ENCODE results near the gene SPAG7. TPM values are rescaled to one million over a fixed set of nuclear protein-coding genes. Genes with fewer than 3 reads are reported as not detected.

Gene SPAG7, protein sequence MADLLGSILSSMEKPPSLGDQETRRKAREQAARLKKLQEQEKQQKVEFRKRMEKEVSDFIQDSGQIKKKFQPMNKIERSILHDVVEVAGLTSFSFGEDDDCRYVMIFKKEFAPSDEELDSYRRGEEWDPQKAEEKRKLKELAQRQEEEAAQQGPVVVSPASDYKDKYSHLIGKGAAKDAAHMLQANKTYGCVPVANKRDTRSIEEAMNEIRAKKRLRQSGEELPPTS
- total RNA-seq, result 60.0 and 63.9 TPM in 2 replicates

DNA sequence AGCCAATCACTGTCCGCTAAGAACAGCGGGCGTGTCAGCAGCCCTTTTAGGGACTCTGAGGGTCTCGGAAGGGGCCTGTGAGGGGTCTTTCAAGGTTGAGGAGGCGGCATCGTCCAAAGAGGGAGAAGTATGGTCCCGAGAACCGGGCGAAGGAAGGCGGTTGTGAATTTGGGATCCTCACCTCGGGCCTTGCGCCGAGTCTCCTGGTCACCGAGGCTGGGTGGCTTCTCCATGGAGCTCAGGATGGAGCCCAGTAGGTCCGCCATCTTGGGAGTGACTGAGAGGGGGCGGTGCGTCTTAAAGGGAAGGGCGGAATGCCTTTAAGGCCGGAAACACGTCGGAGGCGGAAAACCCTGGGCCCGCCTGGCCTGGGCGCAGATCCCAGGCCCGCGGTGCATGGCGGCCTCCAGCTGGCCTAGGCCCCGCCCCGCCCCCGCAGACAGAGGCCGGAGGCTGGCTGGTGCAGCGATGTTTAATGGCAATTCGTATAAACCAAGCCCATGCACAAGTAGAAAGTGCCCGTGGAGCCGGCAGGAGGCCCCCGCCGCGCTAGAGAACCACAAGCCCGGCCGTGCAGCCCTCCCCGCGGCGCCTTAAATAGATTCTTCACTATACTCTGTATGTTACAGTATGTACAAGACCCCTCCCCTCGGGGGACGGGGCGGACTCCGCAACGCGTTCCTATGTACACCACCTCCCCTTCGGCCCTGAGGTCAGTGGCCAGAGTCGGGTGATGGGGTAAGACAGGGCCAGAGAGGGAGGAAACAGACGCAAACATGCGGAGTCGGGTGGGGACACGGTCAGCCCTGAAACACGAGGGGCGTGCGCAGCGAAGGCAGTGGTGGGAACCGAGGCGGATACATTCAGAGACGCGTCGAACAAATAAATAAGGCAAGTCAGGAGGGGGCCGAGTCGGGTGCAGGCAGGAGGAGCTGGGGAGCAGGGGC, at the start of gene SPAG7:
TSS of gene SPAG7 (minus strand) at position 279 of the 947 bp plus-strand sequence. CDS start at position 266, 13 bp downstream.
- intact Hi-C loops (cut with micrococcal nuclease), result loop anchor here (1.0 kb wide), 11 partner anchors 19 to 825 kb away; partner anchors contain the start of genes ARRB2, CAMTA2, CYB5D2 and DERL2

DNA sequence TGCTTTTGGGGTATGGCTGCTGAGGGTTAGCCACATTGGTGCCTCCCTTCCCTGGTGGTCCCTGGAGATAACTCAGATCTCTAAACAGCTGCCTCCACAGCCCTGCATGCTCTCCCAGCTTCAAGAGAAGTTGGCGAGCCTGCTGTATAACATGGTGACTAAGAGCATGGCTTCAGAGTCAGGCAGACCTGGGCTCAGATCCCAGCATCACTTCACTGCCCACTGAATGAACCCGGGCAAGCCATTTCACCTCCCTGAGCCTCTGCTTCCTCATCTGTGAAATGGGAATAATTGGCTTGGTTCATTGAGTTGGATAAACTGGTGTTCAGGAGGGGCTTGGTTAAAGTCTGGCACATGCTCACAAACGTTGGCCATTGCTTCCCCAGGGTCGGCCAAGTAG, 46.7 kb upstream of the SPAG7 start:
- intact Hi-C loops (cut with micrococcal nuclease), result no loop called here

DNA sequence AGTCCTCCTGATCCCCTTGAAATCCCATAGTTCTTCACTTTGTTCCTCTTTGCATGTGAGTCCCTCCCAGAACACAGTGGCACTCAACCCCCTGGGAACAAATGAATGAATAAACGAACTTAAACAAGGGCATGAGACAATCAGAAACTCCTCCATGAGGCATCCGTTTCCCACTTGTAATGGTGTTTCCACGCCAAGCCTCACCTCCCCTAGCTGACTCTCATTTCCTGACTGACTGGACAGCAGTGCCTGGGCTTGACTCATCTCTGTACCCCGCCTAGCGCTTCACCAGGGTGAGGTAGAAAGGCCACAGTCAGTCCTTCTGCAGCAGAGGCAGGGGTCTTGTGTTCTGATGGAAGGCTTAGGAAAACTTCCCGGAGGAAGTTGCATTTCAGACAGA, 44.3 kb upstream of the SPAG7 start:
- intact Hi-C loops (cut with micrococcal nuclease), result no loop called here

DNA sequence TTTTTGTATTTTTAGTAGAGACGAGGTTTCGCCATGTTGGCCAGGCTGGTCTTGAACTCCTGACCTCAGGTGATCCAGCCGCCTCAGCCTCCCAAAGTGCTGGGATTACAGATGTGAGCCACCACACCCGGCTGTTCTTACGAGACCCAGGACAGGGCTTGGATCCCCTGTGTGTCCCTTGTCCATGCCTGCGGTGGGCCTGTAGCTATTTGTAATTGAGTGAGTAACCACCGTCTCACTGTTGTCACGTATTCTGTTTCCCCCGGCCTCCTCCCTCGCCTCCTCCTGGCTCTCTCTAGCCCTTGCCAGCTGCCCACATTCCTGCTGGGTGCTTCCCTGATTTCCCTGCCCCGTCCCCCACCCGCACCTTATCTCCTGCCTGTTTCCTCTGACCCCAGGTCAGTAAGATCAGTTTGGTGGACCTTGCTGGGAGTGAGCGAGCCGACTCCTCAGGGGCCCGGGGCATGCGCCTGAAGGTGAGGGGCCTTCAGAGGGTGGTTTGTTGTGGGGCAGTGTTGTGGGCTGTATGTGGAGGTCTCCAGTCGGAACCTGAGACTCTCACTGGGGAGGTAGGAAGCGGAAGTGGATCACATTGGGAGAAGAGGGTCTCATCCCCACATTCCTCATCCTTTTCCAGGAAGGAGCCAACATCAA, 35.7 kb upstream of the SPAG7 start:
- intact Hi-C loops (cut with micrococcal nuclease), result no loop called here

DNA sequence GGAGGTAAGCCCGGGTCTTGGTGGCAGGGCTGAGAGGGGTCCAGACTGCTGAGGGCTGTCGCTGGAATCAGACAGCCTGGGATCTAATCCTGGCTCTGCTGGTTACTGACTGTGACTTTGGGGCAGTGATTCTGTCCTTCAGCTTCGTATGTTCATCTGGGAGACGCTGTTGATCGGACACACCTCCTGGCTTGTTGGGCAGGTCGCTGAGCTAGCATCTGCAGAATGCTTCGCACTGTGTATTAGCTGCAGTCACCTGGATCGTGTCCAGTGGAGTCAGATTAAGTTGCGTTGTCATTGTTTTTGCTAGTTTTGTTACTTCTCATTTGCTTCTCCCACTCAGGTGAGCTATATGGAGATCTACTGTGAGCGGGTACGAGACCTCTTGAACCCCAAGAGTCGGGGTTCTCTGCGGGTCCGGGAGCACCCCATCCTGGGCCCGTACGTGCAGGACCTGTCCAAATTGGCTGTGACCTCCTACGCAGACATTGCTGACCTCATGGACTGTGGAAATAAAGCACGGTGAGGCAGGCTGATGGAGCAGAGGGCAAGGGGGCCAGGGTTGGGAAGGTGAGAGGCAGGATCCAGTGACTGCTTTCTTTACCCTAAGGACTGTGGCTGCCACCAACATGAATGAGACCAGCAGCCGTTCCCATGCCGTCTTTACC, 34.6 kb upstream of the SPAG7 start:
- intact Hi-C loops (cut with micrococcal nuclease), result no loop called here

DNA sequence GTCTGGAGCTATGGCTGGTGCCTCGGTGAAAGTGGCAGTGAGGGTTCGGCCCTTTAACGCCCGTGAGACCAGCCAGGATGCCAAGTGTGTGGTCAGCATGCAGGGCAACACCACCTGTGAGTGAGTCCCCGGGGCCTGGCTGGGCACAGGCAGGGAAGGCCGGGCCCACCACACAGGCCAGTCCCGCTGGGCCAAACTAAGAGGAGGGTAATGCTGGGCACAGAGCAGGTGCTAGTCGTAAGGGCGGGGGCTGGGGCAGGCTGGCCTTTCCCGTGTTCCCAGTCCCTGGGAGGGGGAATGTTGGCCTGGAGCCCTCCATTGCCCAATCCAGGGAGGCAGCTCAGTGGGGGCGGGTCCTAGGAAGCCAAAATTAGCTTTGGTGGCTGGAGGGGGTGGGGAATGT, 32.6 kb upstream of the SPAG7 start:
- intact Hi-C loops (cut with micrococcal nuclease), result no loop called here

DNA sequence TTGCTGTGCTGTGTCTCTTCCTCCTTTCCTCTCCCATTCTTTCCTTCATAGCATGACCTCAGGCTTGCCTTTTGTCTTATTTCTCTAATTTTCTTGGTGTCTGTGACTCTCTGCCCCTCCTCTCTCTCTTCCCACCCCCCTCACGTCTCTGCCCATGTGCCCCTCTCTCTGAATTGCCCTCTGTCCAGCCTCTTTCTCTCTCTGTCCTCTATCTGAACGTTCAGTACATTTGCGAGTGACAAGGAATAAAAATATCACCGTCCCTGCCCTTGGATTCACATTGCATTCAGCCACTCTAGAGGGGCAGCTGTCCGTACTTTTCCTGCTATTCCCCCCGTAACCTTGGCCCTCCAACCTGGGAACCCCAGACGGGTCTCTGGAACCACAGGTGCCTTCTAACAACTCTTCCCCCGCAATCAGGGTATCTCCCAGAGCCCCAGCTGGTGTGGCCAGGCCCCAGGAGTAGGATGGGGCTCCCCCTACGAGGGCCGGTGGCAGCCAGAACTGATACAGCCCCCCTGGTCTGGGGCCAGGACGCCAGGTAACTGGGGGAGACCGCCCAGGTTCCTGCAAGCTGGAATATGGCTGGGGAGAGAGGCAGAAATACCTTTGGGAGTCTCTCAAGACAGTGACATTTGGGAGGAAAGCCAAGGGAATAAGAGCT, 31.9 kb upstream of the SPAG7 start:
- intact Hi-C loops (cut with micrococcal nuclease), result loop anchor here (1.0 to 5.0 kb wide), 2 partner anchors 32 to 193 kb away; partner anchors contain the start of gene ZNF594

DNA sequence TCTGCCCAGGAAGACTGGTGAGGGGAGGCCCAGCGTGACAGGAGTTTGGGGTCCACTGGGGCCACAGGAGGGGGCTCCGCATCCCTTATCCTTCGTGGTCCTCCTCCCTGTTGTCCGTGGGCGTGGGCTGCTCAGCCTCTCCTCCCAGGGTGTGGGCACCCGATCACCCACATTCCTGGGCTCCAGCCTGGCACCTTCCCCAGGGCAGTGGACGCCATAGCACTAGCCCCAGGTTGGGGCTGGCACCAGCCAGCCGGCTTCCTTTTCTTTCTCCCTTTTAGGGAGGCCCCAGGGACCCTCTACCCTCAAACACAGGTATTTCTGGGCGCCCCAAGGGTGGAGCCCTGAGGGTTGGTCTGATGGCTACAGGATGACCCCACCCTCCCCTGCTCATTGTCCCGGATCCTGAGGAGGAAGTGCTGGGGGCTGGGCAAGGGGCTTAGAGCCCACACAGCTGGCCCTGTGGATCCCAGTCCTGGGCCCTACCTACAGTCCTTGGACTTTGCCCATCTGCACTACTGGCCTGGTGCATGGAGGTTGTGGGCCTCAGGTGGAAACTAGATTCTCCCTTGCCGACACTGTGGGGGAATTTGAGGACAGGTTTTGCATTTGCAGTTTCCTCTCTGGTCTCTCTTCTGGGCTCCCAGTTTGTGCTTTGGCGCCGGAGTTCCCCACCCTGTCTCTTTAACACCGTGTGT, 31.3 kb upstream of the SPAG7 start:
- intact Hi-C loops (cut with micrococcal nuclease), result loop anchor here (1.0 to 5.0 kb wide), 2 partner anchors 32 to 193 kb away; partner anchors contain the start of gene ZNF594

DNA sequence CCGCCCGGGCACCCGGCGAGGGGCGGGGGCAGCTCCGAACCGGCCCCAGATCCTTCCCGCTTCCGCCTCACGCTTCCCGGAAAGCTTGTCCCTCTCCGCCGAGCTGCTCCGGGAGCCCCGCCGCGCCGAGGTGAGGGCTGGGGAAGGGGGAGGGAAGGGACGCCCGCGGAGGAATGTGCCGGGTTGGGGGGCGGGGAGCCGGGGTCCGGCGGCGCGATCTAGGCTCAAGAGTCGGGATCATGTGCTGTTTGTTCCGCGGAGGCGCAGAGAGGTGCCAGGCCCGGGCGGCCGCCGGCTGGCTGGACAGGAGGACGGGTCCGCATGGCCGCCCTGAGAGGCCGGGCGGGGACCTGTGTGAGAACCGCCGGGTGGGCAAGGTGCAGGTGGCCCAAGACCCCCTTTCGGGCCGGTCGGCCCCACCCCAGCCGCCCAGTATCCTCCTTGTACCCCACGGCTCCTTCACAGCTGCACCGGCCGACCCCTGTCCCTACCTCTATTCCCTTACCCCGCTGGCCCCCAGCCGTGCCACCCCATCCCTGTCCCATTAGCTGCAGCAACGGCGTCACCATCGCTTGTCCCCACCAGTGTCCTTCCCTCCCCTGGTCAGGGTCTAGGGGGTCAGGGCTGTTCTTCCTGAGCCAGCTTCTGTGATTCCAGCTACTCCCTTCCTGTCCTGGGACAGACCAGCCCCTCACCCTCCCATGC, 30.6 kb upstream of the SPAG7 start:
- intact Hi-C loops (cut with micrococcal nuclease), result loop anchor here (5.0 kb wide), 1 partner anchor 194 kb away; the partner anchor contains the start of gene ZNF594

DNA sequence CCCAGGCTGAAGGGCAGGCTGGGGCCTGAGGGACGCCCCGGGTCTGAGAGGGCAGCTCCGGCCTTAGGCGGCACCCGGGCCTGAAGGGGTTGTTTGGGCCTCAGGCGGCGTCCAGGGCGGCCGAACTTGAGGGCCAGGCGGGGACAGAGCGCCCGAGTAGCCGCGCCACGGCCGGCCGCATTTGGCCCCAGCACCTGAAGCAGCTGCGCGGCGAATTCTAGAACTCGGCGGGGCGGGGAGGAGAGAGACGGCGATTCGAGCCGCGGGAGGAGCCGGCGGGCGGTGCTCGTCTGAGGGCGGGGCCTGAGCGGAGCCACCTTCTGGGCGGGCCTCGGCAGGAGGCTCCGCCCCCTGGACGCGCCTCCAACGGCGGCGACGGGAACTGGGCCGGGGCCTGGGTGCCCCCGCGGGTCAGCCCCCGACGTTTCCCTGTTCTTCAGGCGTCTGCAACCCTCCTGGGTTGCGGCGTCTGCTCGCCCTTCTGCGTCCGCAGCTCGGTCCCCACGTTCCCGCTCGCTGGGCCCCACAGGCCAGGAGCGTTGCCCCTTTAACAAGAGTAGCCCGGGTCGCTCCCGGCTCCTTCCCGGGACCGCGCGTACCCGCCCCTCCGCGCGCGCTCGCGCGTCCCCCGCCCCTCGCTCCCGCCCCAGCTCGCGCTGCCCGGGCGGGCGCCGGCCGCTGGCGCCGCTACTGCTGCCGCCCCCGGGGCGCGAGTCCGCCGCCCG, 29.8 kb upstream of the SPAG7 start, which contains the start of the genes INCA1 and KIF1C:
TSS of gene INCA1 (minus strand) at position 221 of the 725 bp plus-strand sequence. CDS start 3,085 bp downstream, outside the sequence.
TSS of gene KIF1C (plus strand) at position 649 of the 725 bp plus-strand sequence. CDS start 2,297 bp downstream, outside the sequence.
- intact Hi-C loops (cut with micrococcal nuclease), result loop anchor here (1.0 to 5.0 kb wide), 5 partner anchors 10 to 195 kb away; partner anchors contain the start of genes CAMTA2, PFN1, RNF167 and SLC25A11

DNA sequence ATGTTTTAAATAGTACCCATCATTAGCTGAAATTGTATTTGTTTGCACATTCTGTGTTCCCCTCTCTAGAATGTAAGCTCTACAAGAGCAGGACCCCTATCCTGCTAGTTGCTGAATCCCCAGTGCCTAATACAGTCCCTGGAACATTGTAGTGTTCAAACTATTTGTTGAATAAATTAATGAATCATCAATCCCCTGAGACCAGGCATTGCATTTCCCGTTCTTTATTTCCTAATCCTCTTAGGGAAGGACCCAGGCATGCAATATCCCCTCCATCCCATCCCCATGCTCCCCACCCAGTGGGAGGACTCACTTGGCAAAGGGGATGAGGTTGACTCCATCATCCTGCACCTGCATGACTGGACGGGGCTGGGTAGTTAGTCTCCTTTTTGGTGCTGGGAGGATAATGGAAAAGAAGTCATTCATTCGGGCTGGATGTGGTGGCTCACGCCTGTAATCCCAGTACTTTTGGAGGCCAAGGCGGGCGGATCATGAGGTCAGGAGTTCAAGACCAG, 26.5 kb upstream of the SPAG7 start:
- intact Hi-C loops (cut with micrococcal nuclease), result no loop called here

DNA sequence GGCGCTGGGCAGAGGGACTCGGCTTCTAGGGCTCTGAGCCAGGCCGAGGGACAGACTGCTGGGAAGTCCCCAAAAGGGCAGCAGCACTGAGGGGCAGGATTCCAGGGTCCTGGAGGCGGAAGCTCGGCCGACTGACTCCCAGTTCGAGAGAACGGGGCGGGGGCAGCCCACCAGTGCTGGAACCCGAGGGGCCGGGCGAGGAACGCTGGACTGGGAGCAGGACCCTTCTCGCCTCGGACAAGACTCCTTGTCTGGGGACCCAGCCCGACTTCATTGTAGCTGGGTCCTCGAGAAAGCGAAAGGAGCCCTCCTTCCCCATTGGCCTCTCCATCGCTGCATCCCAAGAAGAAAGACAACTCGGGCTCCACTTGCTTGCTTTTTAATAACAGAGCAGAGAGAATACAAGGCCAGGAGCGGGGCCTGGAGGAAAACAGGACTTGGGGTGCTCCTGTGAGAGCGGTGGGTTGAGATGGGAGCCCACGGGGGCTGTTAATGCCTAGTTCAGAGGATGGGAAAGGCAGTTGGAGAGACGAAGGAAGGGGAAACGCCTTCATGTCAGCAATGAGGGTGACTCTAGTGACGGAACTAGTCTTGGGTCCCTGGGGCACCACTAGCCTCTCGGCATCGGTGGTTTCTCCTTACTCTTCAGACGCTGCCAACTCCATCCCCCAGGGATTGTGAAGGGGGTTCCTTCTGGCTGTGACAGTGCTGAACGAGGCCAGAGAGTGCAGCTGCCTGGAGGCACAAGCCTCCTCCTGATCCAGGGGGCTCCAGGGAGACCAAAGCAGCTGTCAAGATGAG, 20.4 kb upstream of the SPAG7 start:
- intact Hi-C loops (cut with micrococcal nuclease), result loop anchor here (1.0 to 5.0 kb wide), 6 partner anchors 9 to 124 kb away; partner anchors contain the start of genes INCA1, KIF1C, PFN1 and RNF167

DNA sequence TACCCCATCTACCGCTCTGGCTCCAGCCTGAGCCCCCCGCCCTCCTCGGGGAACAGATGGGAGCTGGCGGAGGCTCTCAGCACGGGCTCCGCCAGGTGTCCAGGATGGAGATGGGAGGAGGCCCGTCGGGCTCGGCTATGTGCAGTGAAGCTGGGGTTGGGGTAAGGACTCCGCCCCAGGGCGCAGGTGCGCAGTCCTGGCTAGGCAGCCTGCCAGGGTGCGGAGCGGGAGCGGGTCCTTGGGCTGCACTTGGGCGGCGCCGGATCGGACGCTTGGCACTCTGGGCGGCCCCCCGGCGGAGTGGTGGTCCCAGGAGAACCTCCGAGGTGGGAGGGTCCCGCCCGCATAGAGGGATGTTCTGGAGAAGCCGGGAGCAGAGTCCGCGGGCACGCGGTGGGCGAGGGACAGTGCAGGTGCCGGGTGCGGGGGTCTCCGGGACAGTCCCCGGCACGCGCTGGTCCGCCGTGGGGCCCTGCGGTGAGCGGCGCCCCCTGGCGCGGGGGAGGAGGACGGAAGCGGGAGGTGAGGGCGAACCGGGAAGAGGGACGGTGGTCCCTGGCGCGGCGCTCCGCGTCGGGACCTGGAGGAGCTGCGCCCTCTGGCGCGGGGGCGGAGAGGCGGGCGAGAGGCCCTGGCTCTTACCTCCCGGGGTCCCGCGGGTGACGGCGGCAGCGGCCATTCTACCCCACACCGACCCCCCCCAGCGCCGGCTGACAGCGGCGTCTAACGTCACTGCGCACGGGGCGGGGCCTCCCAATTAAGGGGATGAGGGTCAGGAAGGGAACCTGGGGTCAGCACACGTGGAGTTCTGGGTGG, 19.5 kb upstream of the SPAG7 start, which contains the start of gene CAMTA2:
TSS of gene CAMTA2 (minus strand) at position 725 of the 816 bp plus-strand sequence. CDS start 1,453 bp downstream, outside the sequence.
- intact Hi-C loops (cut with micrococcal nuclease), result loop anchor here (1.0 to 5.0 kb wide), 6 partner anchors 10 to 125 kb away; partner anchors contain the start of genes INCA1, KIF1C, PFN1 and RNF167

DNA sequence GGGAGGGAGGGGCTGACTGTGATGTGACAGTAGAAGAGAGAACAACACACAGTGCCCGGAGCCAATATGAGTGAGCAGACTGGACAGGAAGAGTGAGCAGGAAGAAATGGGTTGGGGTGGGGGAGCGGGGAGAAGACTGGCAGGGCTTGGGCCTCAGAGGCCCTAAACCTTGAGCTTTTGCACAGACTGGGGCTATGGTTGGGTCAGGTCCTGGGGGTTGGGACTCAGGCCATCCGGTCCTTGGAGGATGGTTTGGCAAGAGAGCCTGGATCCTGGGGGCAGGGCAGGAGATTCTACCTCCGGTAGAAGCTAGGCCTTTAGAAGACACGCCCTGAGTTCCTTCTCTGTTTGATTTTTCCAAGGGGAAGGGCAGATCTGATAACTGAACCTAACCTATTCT, 18.8 kb upstream of the SPAG7 start:
- intact Hi-C loops (cut with micrococcal nuclease), result loop anchor here (2.0 to 5.0 kb wide), 2 partner anchors 78 to 126 kb away; partner anchors contain the start of gene ZNF232

DNA sequence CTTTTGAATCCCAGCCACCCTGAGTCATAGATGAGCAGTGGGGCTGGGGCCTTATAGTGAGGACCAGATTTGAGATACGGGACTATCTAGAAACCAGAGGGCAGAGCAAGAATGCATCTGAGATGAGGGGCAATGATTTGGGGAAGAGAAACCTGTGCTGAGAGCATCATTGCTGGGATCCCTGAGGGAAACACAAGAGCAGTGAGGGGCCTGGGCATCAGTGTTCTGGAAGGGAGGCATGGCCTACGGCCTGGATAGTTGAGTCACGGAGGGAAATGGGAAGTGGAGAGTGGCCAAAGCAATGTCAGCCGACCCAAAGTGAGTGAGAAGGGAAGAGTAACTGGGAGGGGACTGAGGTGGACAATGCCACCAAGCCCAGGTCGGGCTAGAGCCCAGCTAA, 14.7 kb upstream of the SPAG7 start:
- intact Hi-C loops (cut with micrococcal nuclease), result no loop called here
